Measurements from ENCODE around the gene CTF1. TPM values are rescaled to one million over a fixed set of nuclear protein-coding genes. Genes with fewer than 3 reads are reported as not detected.
"Not testable (repeated sequence)": the region's sequence is repeated elsewhere in the genome, so short reads cannot be mapped to it uniquely, and the experiment has no call there.

The CTF1 gene
- total and polyA plus RNA-seq, 2 donors, result 0.38 to 3.8 TPM

DNA sequence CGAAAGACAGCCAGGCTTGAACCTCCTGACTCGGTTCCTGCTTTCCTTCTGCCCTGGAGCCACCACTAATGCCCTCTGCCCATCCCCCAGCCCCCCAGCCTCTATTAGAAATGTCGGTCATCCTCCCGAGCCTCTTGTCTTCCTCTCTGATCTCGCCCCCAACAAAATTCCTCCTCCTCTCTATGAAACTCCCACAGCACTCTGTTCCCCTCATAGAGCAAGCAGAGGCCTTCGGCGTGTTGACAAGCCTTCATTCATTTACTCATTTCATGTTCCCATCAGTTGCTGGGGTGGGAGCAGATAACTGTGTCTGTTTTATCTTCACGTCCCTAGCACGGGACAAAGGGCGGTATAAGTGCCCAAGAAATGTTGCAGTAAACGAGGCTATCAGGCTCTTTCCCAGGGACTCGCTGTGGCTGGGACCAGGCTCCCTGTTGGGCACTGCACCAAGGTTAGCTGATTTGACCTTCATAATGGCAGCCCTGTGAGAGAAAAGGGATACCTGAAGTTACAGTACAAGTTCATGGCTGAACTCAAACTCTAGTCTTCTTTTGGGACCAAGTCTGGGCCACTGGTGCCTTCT is 34.7 kb downstream of the CTF1 start:
- H3K9me3 ChIP-seq (ENCODE audit: control insufficient read depth in 2 of 2, insufficient read depth in 1 of 2, low read length in 1 of 2), result no peaks in the 10 kb centered on the region
- H3K36me3 ChIP-seq (ENCODE audit: control insufficient read depth in 2 of 2, insufficient read depth in 2 of 2, low read length in 1 of 2), result peaks cover 34 to 35% of the 10 kb centered on the region in 2 donors
- WGBS, result 86% methylated on average over 12 of the region's 12 CpGs
- DNase-seq (ENCODE audit: low read depth in 6 of 9, low spot score in 9 of 9), result no peak
- H3K27ac ChIP-seq (ENCODE audit: low read depth in 1 of 2, low read length in 1 of 2), result no peak overlapping the region
- no peak overlapping the region for H3K4me3 ChIP-seq (ENCODE audit: low read length in 2 of 2)
- H3K4me1 ChIP-seq (ENCODE audit: control insufficient read depth in 2 of 2, insufficient read depth in 2 of 2, low read length in 2 of 2), result peaks cover 0 to 26% of the 10 kb centered on the region in 2 donors
- H3K27me3 ChIP-seq (ENCODE audit: control insufficient read depth in 2 of 2, insufficient read depth in 1 of 2, low read length in 1 of 2), result no peaks in the 10 kb centered on the region

DNA sequence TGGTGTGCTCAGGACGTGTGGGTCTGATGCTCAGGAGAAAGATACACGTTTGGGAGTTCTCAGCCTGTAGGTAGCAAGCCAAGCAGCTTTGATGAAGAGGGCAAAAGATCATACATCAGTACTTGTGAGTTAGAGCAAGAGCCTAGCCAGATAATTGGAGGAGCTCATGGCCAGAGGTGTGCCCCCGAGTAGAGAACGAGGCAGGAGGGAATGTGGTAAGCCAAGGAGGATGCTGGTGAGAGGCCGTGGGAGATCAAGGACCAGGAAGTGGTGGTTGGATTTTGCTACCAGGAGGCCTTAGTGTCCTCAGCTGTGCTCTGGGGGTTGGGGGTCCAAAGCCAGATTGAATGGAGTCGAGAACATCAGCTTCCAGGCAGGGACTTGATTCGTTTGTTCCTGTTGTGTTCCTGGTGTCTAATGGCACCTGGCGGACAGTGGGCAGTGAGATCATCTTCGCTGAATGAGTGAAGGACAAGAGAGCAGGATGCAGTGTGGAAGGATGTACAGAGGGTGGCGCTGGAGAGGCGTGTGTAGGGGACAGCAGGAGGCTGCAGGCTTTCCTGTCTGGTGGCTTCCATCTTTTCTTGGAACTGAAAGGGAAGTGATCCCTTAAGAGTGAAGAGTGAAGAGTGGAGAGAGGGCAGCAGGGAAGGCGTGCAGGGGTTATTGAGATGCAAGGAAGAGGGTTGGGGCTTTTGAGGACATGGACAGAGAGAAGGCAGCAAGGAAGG is 38.6 kb downstream of the CTF1 start:
- no peak for DNase-seq (ENCODE audit: low read depth in 6 of 9, low spot score in 9 of 9)
- Histone ChIP-seq H3K27ac (ENCODE audit: low read depth in 1 of 2, low read length in 1 of 2) (no peak overlapping the region), H3K27me3 (ENCODE audit: control insufficient read depth in 2 of 2, insufficient read depth in 1 of 2, low read length in 1 of 2) (no peaks in the 10 kb centered on the region)

DNA sequence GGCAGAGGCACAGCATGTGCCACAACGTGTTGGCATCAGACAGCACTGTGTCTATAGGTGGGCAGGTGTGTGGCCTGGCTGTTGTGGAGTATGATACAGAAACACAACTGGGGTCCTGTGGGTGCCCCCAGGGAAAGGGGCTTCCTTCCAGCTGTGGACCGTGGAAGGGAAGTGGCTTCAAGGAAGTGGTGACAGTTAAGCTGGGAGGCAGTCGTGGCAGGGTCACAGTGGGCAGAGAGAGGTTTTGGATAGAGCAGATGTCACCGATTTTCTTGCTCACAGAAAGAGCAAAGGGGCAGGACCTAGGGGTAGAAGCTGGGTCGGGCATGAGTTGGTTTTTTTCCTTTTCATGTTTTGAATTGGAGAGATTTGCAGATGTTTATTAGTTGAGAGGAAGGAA is 41.3 kb downstream of the CTF1 start:
- Histone ChIP-seq H3K4me1 (ENCODE audit: control insufficient read depth in 2 of 2, insufficient read depth in 2 of 2, low read length in 2 of 2) (peaks cover 0 to 31% of the 10 kb centered on the region in 2 donors), H3K4me3 (ENCODE audit: low read length in 2 of 2) (no peak overlapping the region), H3K27ac (ENCODE audit: low read depth in 1 of 2, low read length in 1 of 2) (no peak overlapping the region), H3K27me3 (ENCODE audit: control insufficient read depth in 2 of 2, insufficient read depth in 1 of 2, low read length in 1 of 2) (no peaks in the 10 kb centered on the region), H3K9me3 (ENCODE audit: control insufficient read depth in 2 of 2, insufficient read depth in 1 of 2, low read length in 1 of 2) (no peaks in the 10 kb centered on the region), H3K36me3 (ENCODE audit: control insufficient read depth in 2 of 2, insufficient read depth in 2 of 2, low read length in 1 of 2) (peaks cover 5 to 16% of the 10 kb centered on the region in 2 donors)
- DNase-seq (ENCODE audit: low read depth in 6 of 9, low spot score in 9 of 9), result no peak
- 8% methylated on average over 5 of the region's 5 CpGs for WGBS

More for the DNA sequence above, 38.6 kb downstream of the CTF1 start:
- H3K4me3 ChIP-seq (ENCODE audit: low read length in 2 of 2), result no peak overlapping the region
- no peaks in the 10 kb centered on the region for H3K9me3 ChIP-seq (ENCODE audit: control insufficient read depth in 2 of 2, insufficient read depth in 1 of 2, low read length in 1 of 2)
- H3K4me1 ChIP-seq (ENCODE audit: control insufficient read depth in 2 of 2, insufficient read depth in 2 of 2, low read length in 2 of 2), result peaks cover 0 to 16% of the 10 kb centered on the region in 2 donors
- peaks cover 25 to 29% of the 10 kb centered on the region in 2 donors for H3K36me3 ChIP-seq (ENCODE audit: control insufficient read depth in 2 of 2, insufficient read depth in 2 of 2, low read length in 1 of 2)
- WGBS, result 65% methylated on average over 12 of the region's 12 CpGs

DNA sequence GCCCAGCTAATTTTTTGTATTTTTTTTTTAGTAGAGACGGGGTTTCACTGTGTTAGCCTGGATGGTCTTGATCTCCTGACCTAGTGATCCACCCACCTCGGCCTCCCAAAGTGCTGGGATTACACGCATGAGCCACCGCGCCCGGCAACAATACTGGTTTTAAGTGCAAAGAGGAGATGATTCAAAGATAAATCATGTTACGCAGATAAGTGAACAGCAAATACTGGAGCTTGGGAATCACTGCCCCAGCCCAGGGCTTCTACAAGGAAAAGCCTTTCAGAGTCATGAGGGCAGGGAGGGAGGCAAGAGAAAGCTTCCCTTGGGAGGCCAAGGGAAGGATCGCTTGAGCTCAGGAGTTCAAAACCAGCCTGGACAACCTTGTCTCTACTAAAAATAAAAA is 43.2 kb downstream of the CTF1 start:
- not testable (repeated sequence) for DNase-seq (ENCODE audit: low read depth in 6 of 9, low spot score in 9 of 9); H3K9me3 ChIP-seq (ENCODE audit: control insufficient read depth in 2 of 2, insufficient read depth in 1 of 2, low read length in 1 of 2); H3K4me3 ChIP-seq (ENCODE audit: low read length in 2 of 2); H3K27ac ChIP-seq (ENCODE audit: low read depth in 1 of 2, low read length in 1 of 2); H3K27me3 ChIP-seq (ENCODE audit: control insufficient read depth in 2 of 2, insufficient read depth in 1 of 2, low read length in 1 of 2)
- Histone ChIP-seq H3K36me3 (ENCODE audit: control insufficient read depth in 2 of 2, insufficient read depth in 2 of 2, low read length in 1 of 2) (peaks cover 13 to 29% of the 10 kb centered on the region in 2 donors), H3K4me1 (ENCODE audit: control insufficient read depth in 2 of 2, insufficient read depth in 2 of 2, low read length in 2 of 2) (peaks cover 0 to 31% of the 10 kb centered on the region in 2 donors)
- WGBS, result over 99% methylated on average over 8 of the region's 8 CpGs

DNA sequence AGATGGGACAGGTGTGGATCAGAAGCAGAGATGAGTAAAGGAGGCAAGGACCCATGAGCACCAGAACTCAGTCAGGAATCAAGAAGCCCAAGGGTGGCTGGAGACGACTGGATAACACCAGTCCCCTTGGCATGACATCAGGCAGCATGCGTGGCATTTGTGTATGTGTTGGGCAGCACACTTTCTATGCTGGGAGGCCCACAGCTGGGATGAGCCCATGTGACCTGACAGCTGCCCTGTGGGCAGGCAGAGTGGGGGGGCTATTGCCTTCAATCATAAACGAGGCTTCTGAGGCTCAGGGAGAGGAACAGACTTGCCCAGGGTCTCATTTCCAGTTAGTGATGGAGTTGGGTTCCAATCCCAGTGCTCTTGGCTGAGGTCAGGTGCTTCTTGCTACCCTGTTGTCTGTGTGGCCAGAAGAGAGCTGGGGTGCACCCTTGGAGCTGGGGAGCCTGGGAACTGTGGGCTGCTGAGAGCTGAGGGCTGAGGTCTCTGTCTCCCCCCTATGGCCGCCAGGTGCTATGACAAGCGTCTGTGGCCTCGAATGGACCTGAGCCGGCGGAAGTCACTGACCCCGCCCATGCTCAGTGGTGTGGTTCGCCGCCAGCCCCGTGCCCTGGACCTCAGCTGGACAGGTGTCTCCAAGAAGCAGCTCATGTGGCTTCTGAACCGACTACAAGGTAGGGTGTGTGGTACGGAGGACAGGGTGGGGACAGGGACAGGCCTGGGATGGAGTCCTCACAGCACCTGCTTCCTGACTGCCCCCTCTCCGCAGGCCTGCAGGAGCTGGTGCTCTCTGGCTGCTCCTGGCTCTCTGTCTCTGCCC is 45.4 kb downstream of the CTF1 start:
- no peak overlapping the region for H3K4me3 ChIP-seq (ENCODE audit: low read length in 2 of 2)
- no peaks in the 10 kb centered on the region for H3K9me3 ChIP-seq (ENCODE audit: control insufficient read depth in 2 of 2, insufficient read depth in 1 of 2, low read length in 1 of 2)
- DNase-seq (ENCODE audit: low read depth in 6 of 9, low spot score in 9 of 9), result peak in 3 of 9 donors; percentile 67 to 73 (median 73)
- peaks cover 14 to 30% of the 10 kb centered on the region in 2 donors for H3K36me3 ChIP-seq (ENCODE audit: control insufficient read depth in 2 of 2, insufficient read depth in 2 of 2, low read length in 1 of 2)
- H3K4me1 ChIP-seq (ENCODE audit: control insufficient read depth in 2 of 2, insufficient read depth in 2 of 2, low read length in 2 of 2), result peaks cover 0 to 26% of the 10 kb centered on the region in 2 donors
- 33% methylated on average over 15 of the region's 15 CpGs for WGBS
- peak overlapping the region in 1 of 2 donors; percentile 38 for H3K27ac ChIP-seq (ENCODE audit: low read depth in 1 of 2, low read length in 1 of 2)
- no peaks in the 10 kb centered on the region for H3K27me3 ChIP-seq (ENCODE audit: control insufficient read depth in 2 of 2, insufficient read depth in 1 of 2, low read length in 1 of 2)

DNA sequence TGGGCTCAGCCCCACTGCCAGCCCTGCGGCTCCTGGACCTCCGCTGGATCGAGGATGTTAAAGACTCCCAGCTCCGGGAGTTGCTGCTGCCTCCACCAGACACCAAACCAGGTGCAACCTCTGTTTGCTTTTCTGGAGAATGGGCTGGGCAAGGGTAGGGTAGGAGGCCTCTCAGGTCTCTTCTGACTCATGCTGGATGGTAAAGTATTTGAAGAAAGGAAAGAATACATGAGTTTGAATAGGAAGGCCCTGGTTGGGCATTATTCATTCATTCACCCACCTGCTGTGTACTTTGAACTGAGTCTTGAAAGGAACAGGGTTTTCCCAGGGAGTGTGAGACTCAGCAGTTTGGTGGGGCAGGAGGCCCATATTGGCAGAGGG is 46.0 kb downstream of the CTF1 start:
- Histone ChIP-seq H3K4me3 (ENCODE audit: low read length in 2 of 2) (no peak overlapping the region), H3K27me3 (ENCODE audit: control insufficient read depth in 2 of 2, insufficient read depth in 1 of 2, low read length in 1 of 2) (no peaks in the 10 kb centered on the region), H3K27ac (ENCODE audit: low read depth in 1 of 2, low read length in 1 of 2) (peak overlapping the region in 1 of 2 donors; percentile 38), H3K9me3 (ENCODE audit: control insufficient read depth in 2 of 2, insufficient read depth in 1 of 2, low read length in 1 of 2) (no peaks in the 10 kb centered on the region), H3K4me1 (ENCODE audit: control insufficient read depth in 2 of 2, insufficient read depth in 2 of 2, low read length in 2 of 2) (peaks cover 0 to 24% of the 10 kb centered on the region in 2 donors), H3K36me3 (ENCODE audit: control insufficient read depth in 2 of 2, insufficient read depth in 2 of 2, low read length in 1 of 2) (peaks cover 16 to 32% of the 10 kb centered on the region in 2 donors)
- DNase-seq (ENCODE audit: low read depth in 6 of 9, low spot score in 9 of 9), result no peak
- WGBS, result 96% methylated on average over 4 of the region's 4 CpGs

DNA sequence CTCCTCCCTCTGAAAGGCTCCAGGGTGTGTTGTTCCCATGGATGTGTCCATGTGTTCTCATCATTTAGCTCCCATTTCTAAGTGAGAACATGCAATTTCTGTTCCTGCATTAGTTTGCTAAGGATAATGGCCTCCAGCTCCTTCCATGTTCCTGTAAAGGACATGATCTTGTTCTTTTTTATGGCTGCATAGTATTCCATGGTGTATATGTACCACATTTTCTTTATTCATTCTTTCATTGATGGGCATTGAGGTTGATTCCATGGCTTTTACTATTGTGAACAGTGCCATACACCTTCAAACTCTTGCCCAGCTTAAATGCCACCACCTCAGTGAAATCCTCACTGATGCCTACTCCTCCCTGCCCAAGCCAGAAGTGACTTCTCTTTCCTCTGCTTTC is 47.9 kb downstream of the CTF1 start:
- no peak overlapping the region for H3K4me3 ChIP-seq (ENCODE audit: low read length in 2 of 2)
- no peaks in the 10 kb centered on the region for H3K9me3 ChIP-seq (ENCODE audit: control insufficient read depth in 2 of 2, insufficient read depth in 1 of 2, low read length in 1 of 2)
- no peaks in the 10 kb centered on the region for H3K27me3 ChIP-seq (ENCODE audit: control insufficient read depth in 2 of 2, insufficient read depth in 1 of 2, low read length in 1 of 2)
- H3K4me1 ChIP-seq (ENCODE audit: control insufficient read depth in 2 of 2, insufficient read depth in 2 of 2, low read length in 2 of 2), result peaks cover 0 to 26% of the 10 kb centered on the region in 2 donors
- no peak overlapping the region for H3K27ac ChIP-seq (ENCODE audit: low read depth in 1 of 2, low read length in 1 of 2)
- H3K36me3 ChIP-seq (ENCODE audit: control insufficient read depth in 2 of 2, insufficient read depth in 2 of 2, low read length in 1 of 2), result peaks cover 16 to 32% of the 10 kb centered on the region in 2 donors
- DNase-seq (ENCODE audit: low read depth in 6 of 9, low spot score in 9 of 9), result no peak

DNA sequence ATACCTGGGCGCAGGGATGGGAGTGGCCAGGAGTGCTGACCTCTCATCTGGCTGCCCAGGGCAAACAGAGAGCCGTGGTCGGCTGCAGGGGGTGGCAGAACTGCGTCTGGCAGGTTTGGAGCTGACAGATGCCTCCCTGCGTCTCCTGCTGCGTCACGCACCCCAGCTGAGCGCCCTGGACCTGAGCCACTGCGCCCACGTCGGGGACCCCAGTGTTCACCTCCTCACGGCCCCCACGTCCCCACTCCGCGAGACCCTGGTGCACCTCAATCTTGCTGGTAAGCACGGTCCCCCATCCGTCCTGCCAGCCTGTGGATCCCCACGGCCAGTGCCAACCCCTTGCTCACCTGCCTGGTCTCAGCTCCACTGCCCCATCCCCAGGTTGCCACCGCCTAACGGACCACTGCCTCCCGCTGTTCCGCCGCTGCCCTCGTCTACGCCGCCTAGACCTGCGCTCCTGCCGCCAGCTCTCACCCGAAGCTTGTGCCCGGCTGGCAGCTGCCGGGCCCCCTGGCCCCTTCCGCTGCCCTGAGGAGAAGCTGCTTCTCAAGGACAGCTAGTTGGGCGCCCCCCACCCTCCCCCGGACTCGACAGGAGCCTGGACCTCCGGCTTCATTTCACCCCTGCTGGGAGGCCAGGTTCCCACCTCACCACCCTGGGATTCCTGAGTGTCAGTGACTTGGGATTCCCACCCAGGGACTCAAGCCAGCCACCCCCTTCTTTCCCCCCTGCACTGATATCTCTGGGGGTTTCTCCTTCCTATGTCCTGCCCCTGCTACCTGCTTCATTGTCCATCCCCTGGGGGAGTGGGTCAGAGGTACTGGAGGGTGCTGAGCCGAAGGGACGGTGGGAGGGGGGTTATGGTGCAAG is 50.5 kb downstream of the CTF1 start:
- H3K4me1 ChIP-seq (ENCODE audit: control insufficient read depth in 2 of 2, insufficient read depth in 2 of 2, low read length in 2 of 2), result peaks cover 12 to 42% of the 10 kb centered on the region in 2 donors
- no peak overlapping the region for H3K27ac ChIP-seq (ENCODE audit: low read depth in 1 of 2, low read length in 1 of 2)
- peaks cover 16 to 27% of the 10 kb centered on the region in 2 donors for H3K36me3 ChIP-seq (ENCODE audit: control insufficient read depth in 2 of 2, insufficient read depth in 2 of 2, low read length in 1 of 2)
- DNase-seq (ENCODE audit: low read depth in 6 of 9, low spot score in 9 of 9), result no peak
- no peaks in the 10 kb centered on the region for H3K27me3 ChIP-seq (ENCODE audit: control insufficient read depth in 2 of 2, insufficient read depth in 1 of 2, low read length in 1 of 2)
- WGBS, result 97% methylated on average over 38 of the region's 38 CpGs
- no peaks in the 10 kb centered on the region for H3K9me3 ChIP-seq (ENCODE audit: control insufficient read depth in 2 of 2, insufficient read depth in 1 of 2, low read length in 1 of 2)
- no peak overlapping the region for H3K4me3 ChIP-seq (ENCODE audit: low read length in 2 of 2)

Measured in thymus (tissue), 11 donors.